Heart left ventricle (tissue), 16 donors: ENCODE results near the gene ORMDL1. TPM values are rescaled to one million over a fixed set of nuclear protein-coding genes. Genes with fewer than 3 reads are reported as not detected.

Source experiments
- ATAC-seq, 4 donors: fragments of 200-7000 bp; cut with Tn5 transposase; one replicate each; pipeline ENCODE4 v1.9.1; 2020 to 2022; ENCODE audit warnings: moderate library complexity in 4 of 4, mild to moderate bottlenecking in 3 of 4, moderate number of reproducible peaks in 1 of 4
- DNase-seq, 5 donors: peaks; one replicate each; pipeline ENCODE4 v3.0.0-alpha.2; 2020
- H3K27ac ChIP-seq, 12 donors: fragments of 200-600 bp; sonication (generic) in 4 of 12; one replicate each; pipeline versions ENCODE4 v1.5.0 to v1.8.0; 2016 to 2022; ENCODE audit warnings: mild to moderate bottlenecking in 2 of 12
- H3K27me3 ChIP-seq, 9 donors: fragments of 200-600 bp; sonication (generic) in 2 of 9; one replicate each; pipeline versions ENCODE4 v1.5.1 to v1.8.0; 2016 to 2022; ENCODE audit warnings: mild to moderate bottlenecking in 3 of 9
- H3K36me3 ChIP-seq, 9 donors: fragments of 200-600 bp; sonication (generic) in 2 of 9; one replicate each; pipeline versions ENCODE4 v1.5.0 to v1.8.0; 2018 to 2022; ENCODE audit warnings: mild to moderate bottlenecking in 2 of 9
- H3K4me1 ChIP-seq, 12 donors: fragments of 200-600 bp; sonication (generic) in 4 of 12; one replicate each; pipeline versions ENCODE4 v1.5.0 to v1.8.0; 2016 to 2022; ENCODE audit warnings: mild to moderate bottlenecking in 3 of 12
- H3K4me3 ChIP-seq, 12 donors: fragments of 200-600 bp; sonication (generic) in 4 of 12; one replicate each; pipeline versions ENCODE4 v1.5.0 to v1.8.0; 2017 to 2022; ENCODE audit warnings: mild to moderate bottlenecking in 9 of 12, moderate library complexity in 4 of 12
- H3K9me3 ChIP-seq, 12 donors: fragments of 200-600 bp; sonication (generic) in 4 of 12; one replicate each; pipeline versions ENCODE4 v1.5.0 to v1.8.0; 2016 to 2022; ENCODE audit warnings: mild to moderate bottlenecking in 1 of 12
- POLR2A ChIP-seq, 2 donors: fragments of 450-650 bp; IDR thresholded peaks; one replicate each; pipeline ENCODE4 v1.6.1; 2017; ENCODE audit warnings: antibody characterized with exemption in 2 of 2, mild to moderate bottlenecking in 2 of 2, moderate library complexity in 2 of 2
- WGBS, 4 donors: extraction: QIAGEN DNeasy Blood & Tissue Kit in 2 of 4; methylation state at CpG; one replicate each; pipeline versions ENCODE4 v1.1.5 to v1.1.7; 2013 to 2018; 5-methylcytosine and 5-hydroxymethylcytosine counted together
- intact Hi-C, 10 donors: fragments of 100-400 bp; cut with DNase I; formaldehyde crosslinking; loops; one replicate each; pipeline versions ENCODE4 v1.11.1 to v1.14.2; 2022
- long read RNA-seq, 3 donors: library from polyadenylated mRNA; unstranded; transcript quantifications; one replicate each; pipeline ENCODE4 v2.0.0, GENCODE V29; 2020 to 2021
- polyA plus RNA-seq, 2 donors: library from polyadenylated mRNA; stranded (reverse); fragments of 200-250 nt; gene quantifications; one replicate each; pipeline ENCODE4 v1.2.3, GENCODE V29; 2013
- total RNA-seq, 9 donors: library from RNA; depleted of rRNA in 2 of 9; stranded (reverse); fragments of >200 nt in 2 of 9; fragmentation: NEBNext Ultra II Directional in 3 of 9; extraction: Animal tissue kit (Norgen Biotek cat#: 25700) in 3 of 9; gene quantifications; one replicate each; pipeline versions ENCODE4 v1.1.0 to v1.2.4, GENCODE V29; 2016 to 2023
- TF ChIP-seq, protein P1 (sequence below), 12 donors: fragments of 200-600 bp; sonication (generic) in 4 of 12; IDR thresholded peaks; one replicate each; pipeline versions ENCODE4 v1.5.0 to v1.8.0; 2018 to 2022; ENCODE audit warnings: antibody characterized with exemption in 12 of 12, mild to moderate bottlenecking in 5 of 12
- donor health status: ischemic (EF 13 %, LVEDD 7.1; RV severe dilation, severe dysfunction).
- donor health status: healthy with polysubstance abuse.
- donor health status: DM: no; HTN: yes; CAD: no.
- donor health status: DM: no; HTN: no; CAD: no.
- donor health status: ischemic (EF 25% LVEDD 6.9; RV normal size, moderate dysfunction).
- donor health status: ischemic (EF 25% LVEDD 5.7; RV mildly dilated, moderate dysfunction).
- donor health status: healthy.
- donor health status: DM: yes; HTN: yes; CAD: no.
- donor health status: ischemic (EF 35%, LVEDD 5.7; RV mildly dilated, moderate dysfunction).
- donor health status: nonischemic (EF 11% LVEDD 7.7; RV severe dilation, severe dysfunction).
- donor health status: DM: yes; HTN: yes; CAD: no.
- donor health status: PGD.
- donor health status: ischemic (EF 29% LVEDD 5.4; RV normal size, mild dysfunction).
- donor health status: nonischemic (EF 23%, LVEDD 6.1; RV moderate dilation, normal function).

Gene ORMDL1, protein sequence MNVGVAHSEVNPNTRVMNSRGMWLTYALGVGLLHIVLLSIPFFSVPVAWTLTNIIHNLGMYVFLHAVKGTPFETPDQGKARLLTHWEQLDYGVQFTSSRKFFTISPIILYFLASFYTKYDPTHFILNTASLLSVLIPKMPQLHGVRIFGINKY
- total RNA-seq = 10 to 100 TPM; 14.3 to 32.9 (median 26.2) TPM
- 10 to 100 TPM; 33.8 to 40.3 TPM for polyA plus RNA-seq
- long read RNA-seq, donor 1, transcript ORMDL1-203 (4 exons, 2,009 nt) = major isoform, 21 of 42 reads
- long read RNA-seq, donor 1, transcript ORMDL1-201 (3 exons, 2,692 nt) = minor isoform, 9 of 42 reads
- long read RNA-seq, donor 1, partial matches to known transcripts = 5 of 42 reads
- long read RNA-seq, donor 1, other reads (novel, unspliced or antisense) = 6 of 42 reads
- long read RNA-seq, donor 2, transcript ORMDL1-201 (3 exons, 2,692 nt) = minor isoform, 24 of 116 reads
- long read RNA-seq, donor 2, transcript ORMDL1-203 (4 exons, 2,009 nt) = major isoform, 65 of 116 reads
- long read RNA-seq, donor 2, transcript ORMDL1-202 (5 exons, 1,137 nt) = minor isoform, 6 of 116 reads
- long read RNA-seq, donor 2, partial matches to known transcripts = 10 of 116 reads
- long read RNA-seq, donor 2, other reads (novel, unspliced or antisense) = 11 of 116 reads
- long read RNA-seq, donor 3, transcript ORMDL1-203 (4 exons, 2,009 nt) = major isoform, 11 of 24 reads
- long read RNA-seq, donor 3, transcript ORMDL1-201 (3 exons, 2,692 nt) = minor isoform, 8 of 24 reads
- long read RNA-seq, donor 3, partial matches to known transcripts = 0 of 24 reads
- long read RNA-seq, donor 3, other reads (novel, unspliced or antisense) = 2 of 24 reads

DNA sequence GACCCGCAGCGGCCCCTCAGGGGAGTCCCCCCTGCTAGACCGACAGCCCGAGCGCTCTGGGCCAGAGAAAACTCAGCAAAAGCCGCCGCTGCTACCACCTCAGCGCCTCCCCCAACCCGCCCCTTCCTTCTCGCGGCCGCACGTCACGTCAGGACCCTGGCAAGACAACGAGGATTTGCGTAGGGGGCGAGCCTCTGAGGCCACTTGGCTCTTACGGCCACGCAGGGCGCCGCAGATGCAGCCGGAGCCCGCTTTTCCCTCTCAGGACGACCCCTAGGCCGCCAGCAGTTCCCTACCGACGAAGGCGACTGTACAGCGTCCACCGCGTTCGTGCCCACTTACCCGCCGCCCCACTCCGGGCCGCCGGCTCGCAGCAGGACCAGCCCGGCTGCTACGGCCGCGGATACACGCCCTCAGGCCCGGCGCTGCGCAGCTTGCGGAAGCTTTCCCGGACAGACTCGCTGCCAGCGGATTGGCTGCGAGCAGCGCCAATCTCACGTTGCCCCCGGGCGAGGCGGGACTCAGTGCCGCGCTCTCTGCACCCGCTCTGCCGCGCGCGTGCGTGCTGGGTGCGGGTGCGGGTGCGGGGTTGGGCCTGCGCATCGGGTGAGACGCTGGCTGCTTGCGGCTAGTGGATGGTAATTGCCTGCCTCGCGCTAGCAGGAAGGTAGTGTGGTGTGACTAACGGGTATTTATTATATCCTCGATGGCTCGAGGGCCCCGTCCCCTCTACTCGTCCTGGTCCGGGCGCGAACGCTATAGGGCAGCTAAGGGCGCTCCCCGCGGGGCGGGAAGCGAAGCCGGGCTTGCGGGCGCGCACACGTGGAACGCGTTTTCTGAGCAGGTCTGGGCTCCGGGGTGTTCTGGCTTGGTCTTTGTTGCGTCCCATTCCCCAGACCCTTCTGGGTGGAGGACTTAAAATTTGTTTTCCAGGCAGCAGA is at the start of gene ORMDL1, which contains the start of gene PMS1:
Gene ORMDL1, minus strand, starts transcription at position 413 of the 941 bp plus-strand sequence. CDS start 1,744 bp downstream, outside the sequence.
Gene PMS1, plus strand, starts transcription at position 524 of the 941 bp plus-strand sequence. CDS start 7,360 bp downstream, outside the sequence.
- Histone ChIP-seq H3K27ac (peak within 1 kb of the TSS; percentile 90 to 98 (median 96)), H3K9me3 (no peaks in the 10 kb centered on the region), H3K36me3 (peaks cover 0 to 50% (median 23%) of the 10 kb centered on the region in 9 donors), H3K27me3 (no peaks in the 10 kb centered on the region), H3K4me3 (peak within 1 kb of the TSS; percentile 65 to 92 (median 80)), H3K4me1 (peaks cover 3 to 45% (median 28%) of the 10 kb centered on the region in 12 donors)
- WGBS, 4 donors = 0 to 1% (median 0%) methylated on average over 32 to 96 of the region's 96 CpGs
- intact Hi-C loops = loop anchor here in 4 of 10 donors (1.0 to 10.0 kb wide), 4 partner anchors 21 to 122 kb away; partner anchors contain the start of genes ANKAR (in 1 of the 4), ASNSD1 (in 1 of the 4) and OSGEPL1 (in 1 of the 4)
- peak; percentile 97 to 99 (median 98) for ATAC-seq
- TF ChIP-seq, protein P1, sequence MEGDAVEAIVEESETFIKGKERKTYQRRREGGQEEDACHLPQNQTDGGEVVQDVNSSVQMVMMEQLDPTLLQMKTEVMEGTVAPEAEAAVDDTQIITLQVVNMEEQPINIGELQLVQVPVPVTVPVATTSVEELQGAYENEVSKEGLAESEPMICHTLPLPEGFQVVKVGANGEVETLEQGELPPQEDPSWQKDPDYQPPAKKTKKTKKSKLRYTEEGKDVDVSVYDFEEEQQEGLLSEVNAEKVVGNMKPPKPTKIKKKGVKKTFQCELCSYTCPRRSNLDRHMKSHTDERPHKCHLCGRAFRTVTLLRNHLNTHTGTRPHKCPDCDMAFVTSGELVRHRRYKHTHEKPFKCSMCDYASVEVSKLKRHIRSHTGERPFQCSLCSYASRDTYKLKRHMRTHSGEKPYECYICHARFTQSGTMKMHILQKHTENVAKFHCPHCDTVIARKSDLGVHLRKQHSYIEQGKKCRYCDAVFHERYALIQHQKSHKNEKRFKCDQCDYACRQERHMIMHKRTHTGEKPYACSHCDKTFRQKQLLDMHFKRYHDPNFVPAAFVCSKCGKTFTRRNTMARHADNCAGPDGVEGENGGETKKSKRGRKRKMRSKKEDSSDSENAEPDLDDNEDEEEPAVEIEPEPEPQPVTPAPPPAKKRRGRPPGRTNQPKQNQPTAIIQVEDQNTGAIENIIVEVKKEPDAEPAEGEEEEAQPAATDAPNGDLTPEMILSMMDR (IDR thresholded peaks at IDR 0.05) = peak in 1 of 12 donors; percentile 8
- TF ChIP-seq POLR2A (IDR thresholded peaks at IDR 0.05) = peak in 1 of 2 donors; percentile 92
- peak; percentile 95 to 98 (median 97) for DNase-seq

DNA sequence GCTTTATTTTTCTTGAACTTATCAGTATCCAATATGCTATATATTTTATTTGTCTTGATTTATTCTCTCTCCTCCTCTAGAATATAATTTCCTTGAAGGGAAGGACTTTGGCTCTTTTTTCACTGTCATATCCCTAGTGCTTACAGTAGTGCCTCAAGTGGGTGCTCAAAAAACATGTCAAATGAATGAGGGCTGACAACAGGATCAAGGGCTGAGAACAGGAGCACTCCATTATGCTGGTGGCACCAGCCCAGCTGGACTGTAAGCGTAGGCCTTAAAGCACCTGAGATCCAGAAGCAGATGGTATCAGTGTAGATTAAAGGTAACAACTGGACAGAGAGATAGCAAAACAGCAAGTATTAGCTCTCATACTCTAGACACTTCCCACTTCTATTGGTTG is 46.4 kb upstream of the ORMDL1 start:
- 38 to 68% (median 65%) methylated on average over 1 of the region's 1 CpG for WGBS, 4 donors
- DNase-seq (no peak), ATAC-seq (peak in 2 of 4 donors; percentile 42 to 50)
- no peaks in the 10 kb centered on the region for H3K9me3 ChIP-seq
- H3K4me1 ChIP-seq = no peaks in the 10 kb centered on the region
- H3K36me3 ChIP-seq = peaks cover 0 to 7% (median 0%) of the 10 kb centered on the region in 9 donors
- TF ChIP-seq, protein P1 (IDR thresholded peaks at IDR 0.05) = no peak
- TF ChIP-seq POLR2A (IDR thresholded peaks at IDR 0.05) = no peak
- no peaks in the 10 kb centered on the region for H3K27me3 ChIP-seq
- no peak overlapping the region for H3K27ac ChIP-seq
- intact Hi-C loops = no loop called here
- H3K4me3 ChIP-seq = no peak overlapping the region

DNA sequence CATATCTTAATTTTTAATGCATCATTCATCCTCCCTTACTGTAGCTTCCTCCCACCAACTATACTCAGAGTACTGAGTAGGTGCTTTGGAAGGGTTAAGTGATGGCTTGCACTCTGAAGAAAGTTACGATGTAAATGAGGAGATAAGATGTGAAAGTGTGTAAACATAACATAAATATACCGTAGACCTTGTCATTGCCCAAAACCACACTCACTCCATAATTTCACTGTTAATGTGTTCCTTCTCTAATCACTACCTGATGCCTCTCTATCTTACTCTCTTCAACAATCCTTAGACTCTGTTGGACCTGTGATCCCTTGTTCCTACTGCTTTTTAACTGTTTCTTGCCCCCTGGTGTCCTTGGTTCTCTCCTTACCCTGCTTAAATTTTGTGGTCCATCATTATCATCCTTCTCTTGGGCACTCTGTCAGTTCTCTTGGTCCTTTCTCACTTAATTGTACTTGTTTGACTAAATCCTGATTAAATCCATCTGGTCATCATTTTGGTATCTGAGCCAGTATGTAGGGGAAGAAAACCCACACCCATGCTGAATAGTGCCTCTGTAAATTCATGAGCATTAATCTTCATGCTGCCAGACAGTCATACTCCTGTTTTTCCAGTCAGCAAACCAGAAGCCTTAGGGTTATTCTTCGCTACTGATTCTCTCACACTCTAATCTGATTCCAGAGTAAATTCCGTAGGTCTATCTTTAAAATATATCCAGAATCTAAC is 45.1 kb upstream of the ORMDL1 start:
- no peak overlapping the region for H3K4me3 ChIP-seq
- peaks cover 0 to 7% (median 0%) of the 10 kb centered on the region in 9 donors for H3K36me3 ChIP-seq
- ATAC-seq = no peak
- H3K27ac ChIP-seq = no peak overlapping the region
- H3K4me1 ChIP-seq = no peaks in the 10 kb centered on the region
- no peaks in the 10 kb centered on the region for H3K27me3 ChIP-seq
- 84 to 92% (median 89%) methylated on average over 4 of the region's 4 CpGs for WGBS, 4 donors
- intact Hi-C loops = no loop called here
- no peak for TF ChIP-seq POLR2A (IDR thresholded peaks at IDR 0.05)
- TF ChIP-seq, protein P1 (IDR thresholded peaks at IDR 0.05) = no peak
- H3K9me3 ChIP-seq = no peaks in the 10 kb centered on the region
- no peak for DNase-seq
